Large intestine (tissue), 1 donor: ENCODE measurements around the gene ZDHHC19. TPM values are rescaled to one million over a fixed set of nuclear protein-coding genes. Genes with fewer than 3 reads are reported as not detected.

Source experiments
- polyA plus RNA-seq: library from polyadenylated mRNA; unstranded; fragments of 120-200 nt; gene quantifications from one replicate; pipeline ENCODE4 v1.2.1, GENCODE V29; 2013

Gene ZDHHC19
- polyA plus RNA-seq, 1 donor: 0.42 TPM

Other genes starting within 250 kb of the ZDHHC19 start
- 73.7 TPM for gene TFRC, start 129.3 kb downstream of the ZDHHC19 start, polyA plus RNA-seq
- gene SLC51A, start 5.1 kb upstream of the ZDHHC19 start, polyA plus RNA-seq: 29.6 TPM
- gene PCYT1A, start 76.3 kb upstream of the ZDHHC19 start, polyA plus RNA-seq: 54.4 TPM
- 15.5 TPM for gene DYNLT2B, start 106.8 kb upstream of the ZDHHC19 start, polyA plus RNA-seq
- 0.04 TPM for gene TM4SF19, start 127.0 kb upstream of the ZDHHC19 start, polyA plus RNA-seq
- gene UBXN7, start 221.0 kb upstream of the ZDHHC19 start, polyA plus RNA-seq: 25.5 TPM